ENCODE data around the gene PCYT1A.

DNA sequence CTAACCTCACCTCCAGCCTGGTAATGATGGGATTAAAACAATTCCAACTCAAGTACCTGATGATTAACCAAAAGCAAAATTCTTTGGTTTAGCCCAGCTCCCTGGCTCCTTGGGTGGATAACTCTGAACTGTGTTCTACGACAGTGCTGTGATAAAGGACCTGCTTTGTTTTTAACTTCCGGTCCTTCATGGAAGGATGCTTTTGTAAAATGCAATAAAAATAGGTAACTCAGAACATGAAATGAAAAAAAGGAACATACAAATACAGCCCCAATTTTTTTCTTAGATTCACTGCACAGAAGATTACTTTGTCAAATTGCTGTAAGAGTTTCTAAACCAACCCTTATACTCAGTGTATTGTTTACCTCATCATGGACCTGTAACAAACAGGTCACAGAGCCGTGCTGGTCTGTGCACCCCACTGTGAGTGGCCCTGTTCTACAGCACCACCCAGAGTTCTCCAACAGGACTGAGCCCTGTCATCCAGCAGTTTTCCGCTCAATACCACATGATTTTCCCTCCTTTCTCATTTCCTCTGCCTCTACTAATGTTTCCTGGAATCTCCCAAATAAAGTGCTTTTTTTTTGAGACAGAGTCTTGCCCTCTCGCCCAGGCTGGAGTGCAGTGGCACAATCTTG lies 4.9 kb upstream of the PCYT1A start:
- TF ChIP-seq POLR2A (IDR thresholded peaks at IDR 0.05) = no peak
- TF ChIP-seq, protein P1, sequence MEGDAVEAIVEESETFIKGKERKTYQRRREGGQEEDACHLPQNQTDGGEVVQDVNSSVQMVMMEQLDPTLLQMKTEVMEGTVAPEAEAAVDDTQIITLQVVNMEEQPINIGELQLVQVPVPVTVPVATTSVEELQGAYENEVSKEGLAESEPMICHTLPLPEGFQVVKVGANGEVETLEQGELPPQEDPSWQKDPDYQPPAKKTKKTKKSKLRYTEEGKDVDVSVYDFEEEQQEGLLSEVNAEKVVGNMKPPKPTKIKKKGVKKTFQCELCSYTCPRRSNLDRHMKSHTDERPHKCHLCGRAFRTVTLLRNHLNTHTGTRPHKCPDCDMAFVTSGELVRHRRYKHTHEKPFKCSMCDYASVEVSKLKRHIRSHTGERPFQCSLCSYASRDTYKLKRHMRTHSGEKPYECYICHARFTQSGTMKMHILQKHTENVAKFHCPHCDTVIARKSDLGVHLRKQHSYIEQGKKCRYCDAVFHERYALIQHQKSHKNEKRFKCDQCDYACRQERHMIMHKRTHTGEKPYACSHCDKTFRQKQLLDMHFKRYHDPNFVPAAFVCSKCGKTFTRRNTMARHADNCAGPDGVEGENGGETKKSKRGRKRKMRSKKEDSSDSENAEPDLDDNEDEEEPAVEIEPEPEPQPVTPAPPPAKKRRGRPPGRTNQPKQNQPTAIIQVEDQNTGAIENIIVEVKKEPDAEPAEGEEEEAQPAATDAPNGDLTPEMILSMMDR (IDR thresholded peaks at IDR 0.05) = no peak

Measured in lower leg skin (tissue), 3 donors.